T1000 (cell line): Measurements from ENCODE around the gene SH2D3C.

ENCODE experiments used
- DNase-seq: peaks from one replicate; lab custom pipeline; 2025; ENCODE audit warnings: mixed read lengths; lab: John Stamatoyannopoulos, UW

The SH2D3C gene, protein sequence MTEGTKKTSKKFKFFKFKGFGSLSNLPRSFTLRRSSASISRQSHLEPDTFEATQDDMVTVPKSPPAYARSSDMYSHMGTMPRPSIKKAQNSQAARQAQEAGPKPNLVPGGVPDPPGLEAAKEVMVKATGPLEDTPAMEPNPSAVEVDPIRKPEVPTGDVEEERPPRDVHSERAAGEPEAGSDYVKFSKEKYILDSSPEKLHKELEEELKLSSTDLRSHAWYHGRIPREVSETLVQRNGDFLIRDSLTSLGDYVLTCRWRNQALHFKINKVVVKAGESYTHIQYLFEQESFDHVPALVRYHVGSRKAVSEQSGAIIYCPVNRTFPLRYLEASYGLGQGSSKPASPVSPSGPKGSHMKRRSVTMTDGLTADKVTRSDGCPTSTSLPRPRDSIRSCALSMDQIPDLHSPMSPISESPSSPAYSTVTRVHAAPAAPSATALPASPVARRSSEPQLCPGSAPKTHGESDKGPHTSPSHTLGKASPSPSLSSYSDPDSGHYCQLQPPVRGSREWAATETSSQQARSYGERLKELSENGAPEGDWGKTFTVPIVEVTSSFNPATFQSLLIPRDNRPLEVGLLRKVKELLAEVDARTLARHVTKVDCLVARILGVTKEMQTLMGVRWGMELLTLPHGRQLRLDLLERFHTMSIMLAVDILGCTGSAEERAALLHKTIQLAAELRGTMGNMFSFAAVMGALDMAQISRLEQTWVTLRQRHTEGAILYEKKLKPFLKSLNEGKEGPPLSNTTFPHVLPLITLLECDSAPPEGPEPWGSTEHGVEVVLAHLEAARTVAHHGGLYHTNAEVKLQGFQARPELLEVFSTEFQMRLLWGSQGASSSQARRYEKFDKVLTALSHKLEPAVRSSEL

DNA sequence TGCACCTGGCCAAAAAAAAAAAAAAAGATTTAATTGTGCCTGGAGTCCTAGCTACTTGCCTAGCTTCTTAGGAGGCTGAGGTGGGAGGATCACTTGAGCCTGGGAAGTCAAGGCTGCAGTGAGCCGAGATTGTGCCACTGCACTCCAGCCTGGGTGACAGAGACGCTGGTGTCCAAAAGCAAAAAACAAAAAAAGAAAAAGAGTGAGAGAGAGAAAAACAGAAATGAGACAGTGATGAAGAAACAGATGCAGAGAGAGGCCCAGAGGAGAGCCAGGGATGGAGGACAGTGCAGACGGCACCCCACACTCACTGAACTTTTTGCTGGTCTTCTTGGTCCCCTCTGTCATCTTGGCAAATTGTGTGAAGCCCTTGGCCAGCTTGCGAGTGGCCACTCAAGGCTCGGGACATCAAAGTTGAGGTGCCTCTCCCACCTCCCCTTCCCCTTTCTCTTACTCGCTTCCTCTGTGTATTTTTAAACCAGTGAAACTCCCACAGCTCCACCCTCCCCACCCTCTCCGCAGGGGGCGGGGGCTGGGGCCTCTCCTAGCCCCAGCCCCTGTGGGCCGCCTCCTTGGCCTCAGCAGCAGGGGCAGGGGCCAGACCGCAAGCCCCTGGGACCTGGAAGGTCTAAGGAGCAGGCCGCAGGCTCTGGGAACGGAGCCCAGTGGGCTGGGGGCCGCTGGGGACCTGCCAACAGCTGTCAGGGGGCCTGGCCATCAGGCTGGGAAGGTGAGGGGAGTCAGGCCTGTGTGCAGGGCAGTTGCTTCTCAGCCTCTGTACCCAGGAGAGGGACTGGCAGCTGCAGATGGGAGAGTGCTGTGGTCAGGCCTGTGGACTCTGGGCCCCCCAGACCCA, at the start of gene SH2D3C:
SH2D3C (minus strand) TSS at position 387 of the 856 bp plus-strand sequence; CDS start at position 348, 39 bp downstream.
- no peak for DNase-seq

DNA sequence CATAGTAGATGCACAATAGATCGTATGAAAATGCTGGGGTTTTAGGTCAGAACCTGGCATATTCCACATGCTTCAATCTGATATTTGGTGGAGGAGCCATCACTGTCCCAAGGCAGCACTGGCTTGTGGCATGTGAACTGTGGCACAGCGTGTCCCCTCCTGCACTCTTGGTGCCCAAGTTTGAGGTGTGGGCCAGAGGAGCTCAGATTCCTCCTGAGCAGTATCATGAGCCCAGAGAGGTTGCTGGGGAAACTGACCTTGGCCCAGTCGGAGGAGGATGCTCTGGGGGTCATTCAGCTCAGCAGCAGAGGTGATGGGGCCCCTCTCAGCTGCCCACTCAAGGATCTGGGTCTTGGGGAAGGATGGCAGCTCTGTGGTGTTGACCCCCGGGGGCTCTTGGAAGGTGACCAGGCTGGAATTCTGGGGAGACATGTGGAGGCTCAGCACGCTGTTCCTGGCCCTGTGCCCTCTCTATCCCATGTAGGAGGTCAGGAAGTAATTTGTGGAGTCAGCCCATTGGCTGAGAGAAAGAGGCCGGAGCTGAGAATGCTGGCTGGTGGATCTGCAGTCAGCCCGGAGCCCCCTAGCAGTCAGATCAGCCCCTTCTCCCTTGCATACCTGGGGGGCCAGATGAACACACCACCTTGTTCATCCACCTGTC, 47.9 kb upstream of the SH2D3C start:
- no peak for DNase-seq

DNA sequence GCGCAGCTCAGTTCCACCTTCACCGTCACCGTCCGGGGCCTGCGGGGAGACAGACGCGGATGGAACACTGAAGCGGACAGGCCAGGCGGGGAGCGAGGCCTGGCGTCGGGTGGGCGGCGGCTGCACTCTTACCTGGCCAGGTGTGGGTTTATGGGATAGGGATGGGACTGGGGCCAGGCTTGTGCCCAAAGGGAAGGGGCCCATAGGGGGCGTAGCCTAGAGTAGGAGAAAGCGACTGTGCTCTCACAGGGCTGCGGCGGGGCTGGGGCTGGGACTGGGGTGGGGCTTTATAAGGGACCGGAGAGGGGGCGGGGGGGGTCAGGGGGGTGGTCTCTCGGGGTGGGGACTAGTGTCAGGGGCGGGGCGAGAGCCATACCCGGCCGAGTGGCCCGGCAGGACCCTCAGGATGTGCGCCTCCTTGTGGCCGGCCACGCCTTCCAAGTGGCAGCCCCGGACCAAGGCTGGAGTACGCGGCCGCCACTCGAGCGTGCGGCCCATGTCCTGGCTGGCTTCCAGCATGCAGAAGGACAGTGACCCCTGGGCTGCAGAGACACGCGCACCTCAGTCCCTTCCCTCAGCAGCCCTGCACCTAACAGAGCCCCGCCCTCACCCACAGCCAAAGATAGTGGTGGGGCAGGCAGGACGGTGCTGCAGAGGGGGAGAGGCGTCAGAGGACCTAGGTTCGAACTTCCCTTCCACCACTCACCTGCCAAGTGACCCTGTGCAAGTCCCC, 47.0 kb upstream of the SH2D3C start:
- no peak for DNase-seq

DNA sequence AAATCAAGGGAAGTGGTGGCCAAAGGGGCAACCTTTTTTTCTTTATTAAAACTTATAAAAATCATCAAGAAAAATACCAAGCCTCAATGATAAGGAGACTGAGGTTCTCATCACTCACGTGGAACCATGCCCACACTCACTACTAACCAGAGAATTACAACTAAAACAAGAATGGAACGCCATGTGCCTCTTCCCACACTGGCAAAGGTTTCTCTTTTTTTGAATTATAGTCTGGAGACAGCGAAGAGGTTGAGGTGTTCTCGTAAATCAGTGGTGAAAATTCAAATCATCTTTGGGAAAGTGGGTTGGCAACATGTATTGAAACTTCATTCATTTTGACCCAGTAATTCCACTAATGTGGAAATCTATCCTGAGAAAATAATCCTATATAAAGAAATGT, 43.6 kb upstream of the SH2D3C start:
- no peak for DNase-seq

DNA sequence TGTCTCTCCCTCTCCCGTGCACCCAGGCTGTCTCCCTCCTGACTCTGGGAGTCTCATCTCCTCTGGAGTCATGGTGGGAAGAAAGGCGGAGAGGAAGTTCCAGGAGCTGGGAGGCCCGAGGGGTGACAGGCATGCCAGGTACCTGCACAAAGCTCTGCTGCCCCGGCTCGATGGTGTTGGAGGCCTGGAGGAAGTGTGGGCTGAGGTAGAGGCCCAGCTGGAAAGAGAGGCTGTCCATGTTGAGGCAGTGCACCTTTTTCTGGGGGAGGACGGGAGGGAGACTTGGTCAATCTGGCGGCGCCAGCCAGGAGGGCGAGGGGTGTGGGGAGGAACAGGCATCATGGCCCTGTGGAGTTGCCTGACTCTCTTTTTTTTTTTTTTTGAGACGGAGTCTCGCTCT, 40.1 kb upstream of the SH2D3C start:
- no peak for DNase-seq

DNA sequence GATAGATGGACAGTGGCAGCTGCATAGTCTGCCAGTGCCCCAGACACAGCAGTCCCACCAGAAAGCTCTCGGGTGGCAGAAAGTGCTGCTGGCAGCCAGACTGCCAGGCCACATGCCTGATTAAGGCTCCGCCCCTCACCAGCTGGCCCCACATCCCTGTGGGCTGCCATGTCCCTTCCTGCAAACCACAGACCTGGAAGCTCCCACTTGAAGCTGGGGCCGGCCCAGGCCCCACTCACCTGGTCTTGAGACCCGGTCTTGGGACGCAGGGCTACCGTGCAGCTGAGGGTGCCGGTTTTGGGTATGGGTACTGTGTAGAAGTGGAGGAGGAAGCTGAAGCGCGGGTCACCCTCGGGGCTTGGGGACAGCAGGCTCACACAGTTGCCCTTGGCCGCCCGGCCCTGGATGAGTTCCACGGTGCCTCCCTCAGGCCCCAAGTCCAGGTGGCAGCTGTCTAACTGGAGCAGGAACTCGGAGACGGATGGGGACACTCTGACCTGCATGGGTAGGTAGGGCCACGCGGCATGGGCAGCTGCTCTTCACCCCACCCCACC, 39.5 kb upstream of the SH2D3C start:
- no peak for DNase-seq

DNA sequence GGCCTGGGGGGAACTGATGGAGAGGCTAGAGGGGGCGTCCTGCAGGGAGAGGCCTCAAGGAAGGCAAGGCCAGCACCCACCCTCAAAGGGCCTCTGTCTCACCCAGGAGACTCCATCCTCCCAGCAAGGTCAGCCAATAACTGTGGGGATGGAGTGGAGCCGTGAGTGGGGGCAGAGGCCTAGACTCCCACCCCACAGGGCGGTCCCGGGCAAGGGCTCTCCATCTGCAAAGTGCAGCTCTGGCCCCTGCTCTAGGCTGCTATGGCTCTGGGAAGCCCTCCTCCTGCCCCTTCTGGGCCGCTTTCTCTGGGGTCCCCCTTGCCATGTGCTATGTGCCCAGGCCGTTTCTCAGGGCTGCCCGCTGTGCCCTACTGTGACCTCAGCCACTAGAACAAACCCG, 38.3 kb upstream of the SH2D3C start:
- DNase-seq = no peak

DNA sequence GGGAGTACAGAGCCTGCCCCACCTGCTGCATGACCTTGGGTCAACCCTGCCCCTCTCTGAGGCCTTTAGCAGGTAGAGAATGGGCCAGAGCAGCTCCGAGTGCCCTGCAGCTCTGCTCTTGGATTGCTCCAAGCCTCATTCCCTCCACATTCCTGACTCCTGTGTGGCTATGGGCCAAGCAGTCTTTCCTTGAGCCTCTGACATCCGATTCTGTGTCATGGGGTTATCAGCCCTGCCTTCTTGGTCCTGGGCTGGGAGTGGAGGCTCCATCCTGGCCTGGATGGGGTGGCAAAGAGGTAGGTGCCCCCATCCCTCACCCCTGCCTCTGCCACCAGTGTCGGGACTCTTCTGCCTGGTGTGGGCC, 37.9 kb upstream of the SH2D3C start:
- no peak for DNase-seq

DNA sequence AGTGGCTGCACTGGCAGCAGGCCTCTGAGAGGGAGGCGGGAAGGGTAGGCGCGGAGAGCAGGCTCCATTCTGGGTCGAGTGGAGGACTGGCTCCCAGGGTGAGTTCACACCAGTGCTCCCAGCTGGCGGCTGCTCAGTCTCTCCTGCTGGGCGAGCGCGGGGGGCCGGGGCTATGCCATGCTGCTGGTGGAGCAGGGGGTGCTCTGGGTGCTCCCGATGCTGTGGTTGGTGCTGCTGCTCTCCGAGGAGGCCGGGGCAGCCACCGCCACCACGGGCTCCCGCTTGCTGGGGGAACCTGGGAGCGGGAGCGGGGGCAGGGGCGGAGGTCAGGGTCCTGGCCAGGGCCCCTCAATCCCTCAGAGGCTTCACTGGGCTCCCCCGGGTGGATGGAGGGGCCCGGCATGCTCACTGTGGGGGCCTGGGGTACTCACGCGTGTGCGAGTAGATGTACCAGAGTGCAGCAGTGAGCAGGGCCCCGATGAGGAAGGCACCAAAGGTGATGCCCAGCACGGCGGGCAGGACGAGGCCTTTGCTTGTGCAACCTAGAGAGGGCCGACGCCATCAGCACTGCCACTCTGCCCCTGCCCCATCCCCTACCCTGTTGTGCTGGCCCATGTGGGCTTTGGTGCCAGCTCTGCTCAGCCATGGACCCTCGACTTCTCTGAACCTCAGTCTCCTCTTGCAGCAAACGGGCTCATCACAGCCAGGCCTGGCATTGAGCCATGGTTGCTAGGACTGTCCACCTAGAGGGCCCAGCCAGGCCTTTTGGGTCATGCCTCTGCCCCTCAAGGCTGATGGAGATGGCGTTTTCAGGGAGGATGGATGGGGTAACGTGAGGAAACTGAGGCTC, 37.3 kb upstream of the SH2D3C start:
- no peak for DNase-seq

DNA sequence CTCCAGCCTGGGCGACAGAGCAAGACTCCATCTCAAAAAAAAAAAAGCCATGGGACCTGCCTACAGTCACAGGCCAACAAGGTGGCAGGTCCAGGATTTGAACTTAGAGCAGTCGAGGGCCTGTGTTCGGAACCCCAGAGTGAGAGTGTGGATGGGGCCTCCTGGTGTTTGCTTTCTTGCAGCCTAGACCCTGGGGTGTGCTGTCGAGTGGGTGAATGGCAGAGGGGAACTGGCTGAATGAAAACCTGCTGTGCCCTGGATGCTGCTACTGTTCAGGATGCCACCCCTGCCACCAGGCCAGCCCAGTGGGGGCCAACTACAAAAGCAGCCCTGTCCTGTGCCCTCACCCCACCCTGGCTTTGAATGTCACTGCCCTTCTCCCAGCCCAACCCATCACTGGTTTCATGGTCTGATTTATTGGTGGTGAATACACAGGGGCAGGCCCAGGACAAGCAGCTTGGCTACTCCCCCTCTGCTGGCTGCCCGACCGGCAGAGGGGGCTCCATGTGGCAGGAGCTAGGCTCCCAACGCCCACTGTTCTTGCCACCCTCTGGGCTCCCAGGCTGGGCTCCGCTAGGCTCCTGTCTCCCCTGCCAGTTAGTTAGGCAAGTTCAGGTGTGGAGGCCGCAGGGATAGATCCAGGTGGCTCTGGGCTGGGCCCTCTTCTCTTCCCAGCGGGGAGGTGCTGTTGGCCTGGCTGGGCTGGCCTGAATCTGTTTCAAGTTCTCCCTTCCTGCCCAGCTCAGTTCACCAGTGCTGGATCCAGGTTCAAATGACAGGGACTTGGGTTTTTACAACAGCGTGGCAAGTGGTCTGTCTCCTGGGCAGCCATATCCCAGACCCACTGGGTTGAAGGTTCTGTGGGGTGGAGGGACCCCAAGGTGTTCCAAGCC, 36.4 kb upstream of the SH2D3C start:
- no peak for DNase-seq

DNA sequence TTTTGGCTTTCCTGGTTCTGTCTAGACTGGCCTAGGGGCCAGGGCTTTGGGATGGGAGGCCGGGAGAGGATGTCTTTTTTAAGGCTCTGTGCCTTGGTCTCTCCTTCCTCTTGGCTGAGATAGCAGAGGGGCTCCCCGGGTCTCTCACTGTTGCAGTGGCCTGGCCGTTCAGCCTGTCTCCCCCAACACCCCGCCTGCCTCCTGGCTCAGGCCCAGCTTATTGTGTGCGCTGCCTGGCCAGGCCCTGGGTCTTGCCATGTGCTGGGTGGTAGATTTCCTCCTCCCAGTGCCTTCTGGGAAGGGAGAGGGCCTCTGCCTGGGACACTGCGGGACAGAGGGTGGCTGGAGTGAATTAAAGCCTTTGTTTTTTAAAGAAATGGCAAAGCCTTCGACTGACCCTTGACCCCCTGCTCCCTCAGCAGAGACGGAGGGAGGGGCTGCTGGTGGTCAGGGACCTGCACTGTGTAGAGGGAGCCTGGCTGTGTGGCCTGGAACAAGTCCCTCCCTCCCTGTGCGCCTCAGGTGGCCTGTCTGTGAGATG, 35.3 kb upstream of the SH2D3C start:
- DNase-seq = no peak

DNA sequence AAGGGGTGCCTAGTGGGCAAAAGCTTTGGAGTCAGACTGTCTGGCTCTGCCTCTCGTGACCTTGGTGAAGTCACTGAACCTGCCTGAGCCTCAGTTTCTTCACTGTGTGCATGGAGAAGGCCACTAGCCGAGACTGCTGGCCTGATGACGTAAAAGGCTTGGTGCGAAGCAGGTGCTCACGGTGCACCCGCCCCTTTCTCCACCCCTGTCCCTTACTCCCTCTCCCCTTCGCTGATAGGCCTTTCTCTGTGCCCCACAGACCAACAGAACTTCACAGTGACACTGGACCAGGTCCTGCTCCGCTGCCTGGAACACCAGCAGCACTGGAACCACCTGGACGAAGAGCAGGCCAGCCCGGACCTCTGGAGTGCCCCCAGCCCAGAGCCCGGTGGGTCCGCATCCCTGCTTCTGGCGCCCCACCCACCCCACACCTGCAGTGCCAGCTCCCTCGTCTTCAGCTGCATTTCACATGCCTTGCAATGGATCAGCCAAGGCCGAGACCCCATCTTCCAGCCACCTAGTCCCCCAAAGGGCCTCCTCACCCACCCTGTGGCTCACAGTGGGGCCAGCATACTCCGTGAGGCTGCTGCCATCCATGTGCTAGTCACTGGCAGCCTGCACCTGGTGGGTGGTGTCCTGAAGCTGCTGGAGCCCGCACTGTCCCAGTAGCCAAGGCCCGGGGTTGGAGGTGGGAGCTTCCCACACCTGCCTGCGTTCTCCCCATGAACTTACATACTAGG, 34.6 kb upstream of the SH2D3C start:
- DNase-seq = no peak

DNA sequence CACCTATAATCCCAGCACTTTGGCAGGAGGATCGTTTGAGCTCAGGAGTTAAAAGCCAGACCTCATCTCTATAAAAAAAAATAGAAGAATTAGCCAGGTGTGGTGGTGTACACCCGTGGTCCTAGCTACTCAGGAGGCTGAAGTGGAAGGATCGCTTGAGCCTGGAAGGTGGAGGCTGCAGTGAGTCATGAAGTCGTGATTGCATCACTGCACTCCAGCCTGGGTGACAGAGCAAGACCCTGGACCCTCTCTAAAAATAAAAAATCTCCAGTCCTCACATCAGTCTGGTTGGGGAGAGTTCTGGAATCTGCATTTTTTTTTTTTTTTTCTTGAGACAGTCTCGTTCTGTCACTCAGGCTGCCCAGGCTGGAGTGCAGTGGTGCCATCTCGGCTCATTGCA, 33.5 kb upstream of the SH2D3C start:
- DNase-seq = no peak

DNA sequence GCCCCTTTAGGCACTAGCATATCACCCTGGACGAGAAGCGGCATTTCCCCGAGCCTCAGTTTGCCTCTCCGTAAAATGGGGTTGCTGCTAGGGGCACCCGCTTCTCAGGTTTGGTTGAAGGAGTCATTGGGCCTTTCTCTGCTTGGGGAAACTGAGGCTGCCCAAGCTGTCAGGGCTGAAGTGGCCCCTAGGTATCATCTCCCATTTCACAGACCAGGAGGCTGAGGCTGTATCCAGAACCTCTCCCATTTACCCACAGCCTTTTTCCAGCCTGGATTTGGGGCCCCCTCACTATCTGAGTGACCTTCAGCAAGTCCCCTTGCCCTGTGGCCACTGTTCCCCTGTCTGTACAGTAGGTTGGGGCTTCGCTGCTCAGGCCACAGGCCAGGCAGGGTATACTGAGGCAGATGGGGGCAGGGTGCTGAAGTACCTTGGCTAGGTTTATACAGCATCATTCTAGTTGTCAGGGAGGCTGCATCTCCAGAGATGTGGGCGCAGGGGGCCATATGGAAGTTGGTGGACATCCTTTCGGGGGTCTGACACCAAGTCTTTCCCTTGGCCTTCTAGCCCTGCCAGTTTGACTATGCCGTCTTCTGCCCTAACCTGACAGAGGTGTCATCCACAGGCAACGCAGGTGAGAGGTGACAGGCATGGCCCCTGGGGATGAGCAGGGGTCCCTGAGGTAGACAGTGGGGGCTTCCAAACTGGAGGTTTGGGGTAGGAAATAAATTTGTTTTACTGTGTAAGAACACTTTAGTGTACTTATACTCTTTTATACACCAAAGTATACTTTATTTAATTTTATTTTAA, 32.1 kb upstream of the SH2D3C start:
- DNase-seq = no peak

DNA sequence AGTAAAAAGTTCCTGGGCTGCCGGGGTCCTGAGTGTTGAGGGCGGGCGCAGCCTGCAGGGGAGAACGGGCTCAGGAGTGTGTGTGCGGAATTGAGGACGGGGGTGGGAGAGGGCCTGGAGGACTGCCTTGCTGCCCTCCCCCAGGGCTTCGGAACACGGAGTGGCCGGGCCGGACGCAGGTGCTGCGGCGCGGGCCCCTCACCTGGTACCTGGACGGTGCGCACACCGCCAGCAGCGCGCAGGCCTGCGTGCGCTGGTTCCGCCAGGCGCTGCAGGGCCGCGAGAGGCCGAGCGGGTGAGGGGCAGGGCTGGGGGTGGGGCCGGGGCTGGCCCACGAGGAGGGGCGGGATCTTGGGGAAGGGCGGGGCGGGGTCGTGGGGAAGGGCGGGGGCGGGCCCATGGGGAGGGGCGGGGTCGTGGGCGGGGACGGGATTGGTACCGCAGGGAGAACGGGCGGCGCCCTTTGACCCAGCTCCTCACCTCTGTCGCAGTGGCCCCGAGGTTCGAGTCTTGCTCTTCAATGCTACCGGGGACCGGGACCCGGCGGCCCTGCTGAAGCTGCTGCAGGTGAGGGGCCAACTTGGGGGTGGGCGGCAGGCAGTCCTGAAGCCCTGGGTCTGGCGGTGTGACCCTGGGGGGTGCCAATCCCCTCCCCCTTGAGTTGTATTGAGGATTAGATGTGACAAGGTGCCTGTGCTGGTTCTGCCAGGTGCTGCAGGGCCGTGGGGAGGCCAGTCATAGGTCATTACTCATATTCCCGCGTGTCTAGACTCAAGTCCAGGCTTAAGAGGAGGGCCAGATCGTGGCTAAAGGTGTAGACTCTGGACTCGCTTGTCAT, 31.3 kb upstream of the SH2D3C start:
- DNase-seq = no peak

DNA sequence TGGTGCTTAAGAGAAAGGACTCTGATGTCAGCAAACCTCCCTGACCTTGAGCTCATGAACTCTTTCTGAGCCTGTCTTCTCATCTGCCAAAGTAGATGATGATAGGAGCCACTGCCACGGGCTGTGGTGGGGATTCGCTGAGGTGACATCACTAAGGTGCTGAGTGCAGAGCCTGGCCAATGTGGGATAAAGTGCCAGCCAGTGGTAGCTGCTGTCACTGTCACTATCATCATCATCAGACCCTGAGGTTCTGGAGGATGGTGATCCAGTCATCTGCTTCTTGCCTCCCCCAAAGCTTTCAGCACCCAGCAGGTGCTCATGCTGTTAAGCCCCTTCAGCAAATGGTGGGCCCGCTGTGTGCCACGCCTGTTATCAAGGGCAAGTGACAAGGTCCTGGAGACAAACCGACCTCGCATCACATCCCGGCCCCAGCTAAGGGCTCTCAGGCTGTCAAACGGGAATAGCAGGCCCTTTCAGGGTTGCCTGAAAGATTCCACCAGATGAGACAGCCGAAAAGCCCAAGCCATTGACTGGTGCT, 30.6 kb upstream of the SH2D3C start:
- DNase-seq = no peak
